ENCODE data around the gene KRT76.

The KRT76 gene

GRCh38 chr12:52755533-52755932, 21.6 kb downstream of the KRT76 start:
- DNase-seq: no peak

- DNase-seq: no peak
Observed at GRCh38 chr12:52754135-52754534, 23.0 kb downstream of the KRT76 start.

GRCh38 chr12:52753283-52753682, 23.9 kb downstream of the KRT76 start:
- DNase-seq: no peak

- DNase-seq: no peak
Observed at GRCh38 chr12:52752516-52752915, 24.6 kb downstream of the KRT76 start.

- no peak for DNase-seq
Observed at GRCh38 chr12:52751795-52752194, 25.4 kb downstream of the KRT76 start.

- peak; percentile 3 for DNase-seq
Observed at GRCh38 chr12:52750532-52750931, 26.6 kb downstream of the KRT76 start.

GRCh38 chr12:52749827-52750226, 27.3 kb downstream of the KRT76 start:
- no peak for DNase-seq

GRCh38 chr12:52748578-52748977, 28.6 kb downstream of the KRT76 start:
- DNase-seq: no peak

GRCh38 chr12:52745554-52745953, 31.6 kb downstream of the KRT76 start:
- no peak for DNase-seq

GRCh38 chr12:52744493-52745156, 32.5 kb downstream of the KRT76 start:
- DNase-seq: no peak

GRCh38 chr12:52742822-52743457, 34.2 kb downstream of the KRT76 start:
- DNase-seq: no peak

- no peak for DNase-seq
Observed at GRCh38 chr12:52742196-52742580, 35.0 kb downstream of the KRT76 start.

- DNase-seq: peak; percentile 87
Observed at GRCh38 chr12:52741375-52742195, 35.6 kb downstream of the KRT76 start.

- peak; percentile 56 for DNase-seq
Observed at GRCh38 chr12:52740584-52740983, 36.6 kb downstream of the KRT76 start.

- no peak for DNase-seq
Observed at GRCh38 chr12:52739963-52740362, 37.2 kb downstream of the KRT76 start.

GRCh38 chr12:52735816-52736632, 41.1 kb downstream of the KRT76 start:
- no peak for DNase-seq

GRCh38 chr12:52735106-52735505, 42.0 kb downstream of the KRT76 start:
- DNase-seq: no peak

- DNase-seq: no peak
Observed at GRCh38 chr12:52730793-52731192, 46.4 kb downstream of the KRT76 start.

GRCh38 chr12:52730383-52730782, 46.8 kb downstream of the KRT76 start:
- DNase-seq: no peak

GRCh38 chr12:52729147-52729546, 48.0 kb downstream of the KRT76 start:
- no peak for DNase-seq

- no peak for DNase-seq
Observed at GRCh38 chr12:52728374-52728773, 48.8 kb downstream of the KRT76 start.

GRCh38 chr12:52727037-52727436, 50.1 kb downstream of the KRT76 start:
- DNase-seq: no peak

- DNase-seq: no peak
Observed at GRCh38 chr12:52726451-52726850, 50.7 kb downstream of the KRT76 start.

Data from hematopoietic multipotent progenitor cell treated with erythropoietin and hydrocortisone succinate and interleukin-3 and kit ligand, for 4 days (in vitro differentiated cells).